H1 (cell line): ENCODE data around the gene PAWR.
"Not testable (repeated sequence)": the region's sequence is repeated elsewhere in the genome, so short reads cannot be mapped to it uniquely, and the experiment has no call there.

Experiments used
- EP300 ChIP-seq, 2 experiments: IDR thresholded peaks; 1 replicate in 1 of 2; 2 replicates in 1 of 2; pipeline ENCODE4 v1.6.1; 2011 to 2012; ENCODE audit warnings: low read depth in 2 of 2, low read length in 2 of 2, mild to moderate bottlenecking in 2 of 2, borderline replicate concordance in 1 of 2, inconsistent platforms in 1 of 2, moderate library complexity in 1 of 2
- GABPA ChIP-seq: IDR thresholded peaks from 2 replicates; pipeline ENCODE4 v1.6.1; 2011; ENCODE audit warnings: mild to moderate bottlenecking, low read length, moderate library complexity, borderline replicate concordance; ENCODE audit not compliant: insufficient read depth
- HDAC2 ChIP-seq, 2 experiments: fragments of 300-600 bp in 1 of 2; sonication (generic) in 1 of 2; IDR thresholded peaks; 2 replicates each; pipeline ENCODE4 v1.6.1; 2011 to 2012; ENCODE audit warnings: low read depth in 2 of 2, low read length in 2 of 2, mild to moderate bottlenecking in 2 of 2, moderate library complexity in 2 of 2, borderline replicate concordance in 1 of 2, inconsistent platforms in 1 of 2
- POLR2A ChIP-seq, 2 experiments: IDR thresholded peaks; 1 replicate in 1 of 2; 2 replicates in 1 of 2; pipeline ENCODE4 v1.6.1; 2011; ENCODE audit warnings: low read depth in 2 of 2, low read length in 2 of 2, mild to moderate bottlenecking in 2 of 2; ENCODE audit errors: control extremely low read depth in 1 of 2
- POLR2AphosphoS5 ChIP-seq: IDR thresholded peaks from 2 replicates; pipeline ENCODE4 v1.6.1; 2011; ENCODE audit warnings: low read depth, low read length
- SIN3A ChIP-seq, 2 experiments: IDR thresholded peaks in 1 of 2; conservative IDR thresholded peaks in 1 of 2; 2 replicates each; pipeline ENCODE4 v1.6.1; 2011 to 2012; ENCODE audit warnings: low read length in 2 of 2, improper control_type of control experiment in 1 of 2, low read depth in 1 of 2, mild to moderate bottlenecking in 1 of 2
- SRF ChIP-seq: IDR thresholded peaks from 2 replicates; pipeline ENCODE4 v1.6.1; 2011; ENCODE audit warnings: mild to moderate bottlenecking, low read depth, low read length, moderate library complexity
- SUZ12 ChIP-seq: fragments of 200-600 bp; sonication (generic); IDR thresholded peaks from 2 replicates; pipeline ENCODE4 v1.6.1; 2012; ENCODE audit warnings: mild to moderate bottlenecking, inconsistent platforms, low read length, moderate library complexity, mixed read lengths
- TBP ChIP-seq: IDR thresholded peaks from 2 replicates; pipeline ENCODE4 v1.6.1; 2011; ENCODE audit warnings: low read depth, low read length, improper control_type of control experiment
- ZNF274 ChIP-seq: IDR thresholded peaks from 2 replicates; pipeline ENCODE4 v1.7.0; 2012; ENCODE audit warnings: low read length, borderline replicate concordance; ENCODE audit errors: extremely low read depth
- TF ChIP-seq, protein P1 (sequence below): IDR thresholded peaks from 2 replicates; pipeline ENCODE4 v1.6.1; 2012; ENCODE audit warnings: low read length, inconsistent platforms
- TF ChIP-seq, protein P2 (sequence below), 3 experiments: IDR thresholded peaks; 1 replicate in 2 of 3; 2 replicates in 1 of 3; pipeline versions ENCODE4 v1.5.1 to v1.6.1; 2011; ENCODE audit warnings: low read length in 3 of 3, mild to moderate bottlenecking in 3 of 3, inconsistent platforms in 2 of 3, low read depth in 1 of 3, moderate library complexity in 1 of 3; ENCODE audit not compliant: insufficient read depth in 1 of 3; ENCODE audit errors: control extremely low read depth in 1 of 3

DNA sequence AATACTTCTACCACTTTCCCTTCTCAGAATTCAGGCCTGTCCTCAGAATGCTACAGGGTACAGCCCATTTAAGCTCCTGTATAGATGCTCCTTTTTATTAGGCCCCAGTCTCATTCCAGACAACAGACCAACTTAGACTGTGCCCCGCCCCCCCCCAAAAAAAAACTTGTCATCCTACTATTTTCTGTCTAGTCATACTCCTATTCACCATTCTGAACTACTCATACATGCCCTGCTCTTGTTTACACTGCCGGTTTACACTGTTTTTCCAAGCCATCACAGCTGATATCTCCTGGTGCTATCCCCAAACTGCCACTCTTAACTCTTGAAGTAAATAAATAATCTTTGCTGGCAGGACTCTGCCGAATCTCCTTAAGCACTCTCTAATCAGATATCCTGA lies 146.3 kb downstream of the PAWR start:
- not testable (repeated sequence) for TF ChIP-seq SIN3A (conservative IDR thresholded peaks at IDR 0.05 in 1 of 2, IDR thresholded peaks at IDR 0.05 in 1 of 2; ENCODE audit: low read depth in 1 of 2, low read length in 2 of 2); POLR2AphosphoS5; POLR2A (IDR thresholded peaks at IDR 0.05; ENCODE audit: control extremely low read depth in 1 of 2, low read depth in 2 of 2, low read length in 2 of 2); GABPA; HDAC2 (IDR thresholded peaks at IDR 0.05; ENCODE audit: borderline replicate concordance in 1 of 2, low read depth in 2 of 2, low read length in 2 of 2); ZNF274; SRF; TBP; EP300 (IDR thresholded peaks at IDR 0.05; ENCODE audit: borderline replicate concordance in 1 of 2, low read depth in 2 of 2, low read length in 2 of 2); SUZ12
- TF ChIP-seq, protein P1, sequence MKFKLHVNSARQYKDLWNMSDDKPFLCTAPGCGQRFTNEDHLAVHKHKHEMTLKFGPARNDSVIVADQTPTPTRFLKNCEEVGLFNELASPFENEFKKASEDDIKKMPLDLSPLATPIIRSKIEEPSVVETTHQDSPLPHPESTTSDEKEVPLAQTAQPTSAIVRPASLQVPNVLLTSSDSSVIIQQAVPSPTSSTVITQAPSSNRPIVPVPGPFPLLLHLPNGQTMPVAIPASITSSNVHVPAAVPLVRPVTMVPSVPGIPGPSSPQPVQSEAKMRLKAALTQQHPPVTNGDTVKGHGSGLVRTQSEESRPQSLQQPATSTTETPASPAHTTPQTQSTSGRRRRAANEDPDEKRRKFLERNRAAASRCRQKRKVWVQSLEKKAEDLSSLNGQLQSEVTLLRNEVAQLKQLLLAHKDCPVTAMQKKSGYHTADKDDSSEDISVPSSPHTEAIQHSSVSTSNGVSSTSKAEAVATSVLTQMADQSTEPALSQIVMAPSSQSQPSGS: not testable (repeated sequence)
- TF ChIP-seq, protein P2, sequence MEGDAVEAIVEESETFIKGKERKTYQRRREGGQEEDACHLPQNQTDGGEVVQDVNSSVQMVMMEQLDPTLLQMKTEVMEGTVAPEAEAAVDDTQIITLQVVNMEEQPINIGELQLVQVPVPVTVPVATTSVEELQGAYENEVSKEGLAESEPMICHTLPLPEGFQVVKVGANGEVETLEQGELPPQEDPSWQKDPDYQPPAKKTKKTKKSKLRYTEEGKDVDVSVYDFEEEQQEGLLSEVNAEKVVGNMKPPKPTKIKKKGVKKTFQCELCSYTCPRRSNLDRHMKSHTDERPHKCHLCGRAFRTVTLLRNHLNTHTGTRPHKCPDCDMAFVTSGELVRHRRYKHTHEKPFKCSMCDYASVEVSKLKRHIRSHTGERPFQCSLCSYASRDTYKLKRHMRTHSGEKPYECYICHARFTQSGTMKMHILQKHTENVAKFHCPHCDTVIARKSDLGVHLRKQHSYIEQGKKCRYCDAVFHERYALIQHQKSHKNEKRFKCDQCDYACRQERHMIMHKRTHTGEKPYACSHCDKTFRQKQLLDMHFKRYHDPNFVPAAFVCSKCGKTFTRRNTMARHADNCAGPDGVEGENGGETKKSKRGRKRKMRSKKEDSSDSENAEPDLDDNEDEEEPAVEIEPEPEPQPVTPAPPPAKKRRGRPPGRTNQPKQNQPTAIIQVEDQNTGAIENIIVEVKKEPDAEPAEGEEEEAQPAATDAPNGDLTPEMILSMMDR (IDR thresholded peaks at IDR 0.05; ENCODE audit: control extremely low read depth in 1 of 3, insufficient read depth in 1 of 3, low read depth in 1 of 3, low read length in 3 of 3): not testable (repeated sequence)
